Central memory CD4-positive, alpha-beta T cell (primary cell): Measurements from ENCODE around the gene PODXL.
"Not testable (repeated sequence)": the region's sequence is repeated elsewhere in the genome, so short reads cannot be mapped to it uniquely, and the experiment has no call there.

Experiments
- DNase-seq: peaks from one replicate; pipeline ENCODE4 v3.0.0; 2022

PODXL gene

DNA sequence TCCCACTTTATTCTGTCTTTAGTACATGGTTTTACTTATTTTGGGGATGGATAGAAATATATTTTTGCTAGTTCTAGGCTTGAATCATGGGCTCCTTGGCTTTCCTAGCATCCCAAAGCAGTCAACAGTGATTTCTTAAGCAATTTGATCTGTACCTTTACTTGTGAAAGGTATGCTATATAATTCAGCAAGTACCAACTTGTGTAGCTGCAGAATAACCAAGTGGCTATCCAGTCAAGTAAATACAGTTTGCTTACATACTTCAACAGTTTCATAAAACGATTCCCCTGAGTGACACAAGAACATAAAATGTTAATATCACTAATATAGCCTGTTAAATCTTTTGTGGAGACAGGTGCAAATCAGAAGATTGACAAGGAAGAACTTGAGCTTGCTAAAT is 67.2 kb downstream of the PODXL start:
- no peak for DNase-seq

DNA sequence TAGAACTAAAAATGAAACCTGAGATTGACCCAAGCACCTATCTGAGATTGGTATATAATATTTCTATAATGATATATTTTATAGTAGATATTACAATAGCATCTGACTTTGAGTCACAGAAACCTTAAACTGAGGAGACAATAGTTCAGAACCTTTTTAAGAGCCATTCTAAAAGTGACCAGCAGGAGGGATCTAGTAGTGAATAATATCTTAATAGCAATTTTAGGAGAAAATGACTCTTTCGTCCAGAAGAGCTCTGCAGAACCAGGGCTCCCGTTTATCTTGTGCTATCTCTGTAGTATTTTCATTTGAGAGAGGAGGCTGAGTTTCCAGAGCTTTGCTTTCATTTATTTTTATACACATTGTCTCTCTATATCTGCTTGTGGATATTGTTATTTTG is 68.1 kb downstream of the PODXL start:
- DNase-seq: no peak

DNA sequence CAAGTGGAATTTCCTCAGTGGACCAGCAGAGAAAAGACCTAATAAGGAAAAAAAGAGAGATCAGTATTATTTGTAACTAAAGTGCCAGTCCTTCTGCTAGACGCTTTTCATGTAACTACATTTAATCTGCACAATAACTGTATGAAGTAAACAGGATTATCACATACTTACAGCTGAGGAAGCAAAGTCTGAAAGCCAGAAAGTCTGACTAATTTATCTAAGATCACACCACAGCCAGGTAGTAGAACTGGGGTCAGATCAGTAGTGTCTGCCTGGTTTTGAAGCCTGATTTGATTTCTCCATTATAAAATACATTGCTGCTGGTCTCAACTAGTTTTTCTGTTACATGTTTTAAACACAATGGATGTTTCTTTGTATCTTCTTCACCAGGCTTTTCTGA is 69.2 kb downstream of the PODXL start:
- DNase-seq: no peak

DNA sequence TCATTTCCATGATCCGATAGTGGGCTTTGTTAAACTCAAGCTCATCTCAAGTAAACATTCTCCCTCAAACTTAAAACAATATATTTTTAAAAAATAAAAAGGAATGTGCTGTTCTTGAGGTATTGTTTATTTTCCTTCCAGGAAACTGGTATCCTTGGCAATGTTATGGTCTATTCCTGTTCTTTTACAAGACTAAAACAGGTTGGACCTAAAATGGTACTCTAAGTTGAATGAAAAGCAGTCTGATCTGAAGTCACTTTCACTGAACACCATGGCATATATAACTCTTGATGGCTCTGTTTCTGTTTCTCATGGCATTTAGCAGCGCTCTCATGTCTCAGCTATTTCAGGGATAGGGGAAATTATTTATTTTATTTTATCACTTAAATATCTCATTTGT is 70.1 kb downstream of the PODXL start:
- DNase-seq: no peak

DNA sequence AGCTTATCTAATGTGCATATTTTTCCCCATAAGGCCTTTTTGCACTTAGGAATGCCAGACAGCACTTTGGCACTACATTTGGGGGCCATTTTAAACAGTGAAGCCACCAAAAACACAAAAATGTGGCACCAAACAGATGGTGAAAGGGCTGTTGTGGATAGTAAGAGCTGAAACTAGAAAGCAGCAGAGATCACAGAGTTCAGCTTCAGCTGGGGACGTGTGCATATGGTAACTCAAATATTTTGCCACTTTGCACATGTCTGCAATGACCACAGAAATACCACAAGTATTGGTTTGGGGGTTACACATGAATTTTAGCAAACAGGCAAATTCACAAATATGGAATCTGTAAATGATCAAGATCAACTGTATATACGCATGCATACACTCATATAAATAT is 72.8 kb downstream of the PODXL start:
- no peak for DNase-seq

DNA sequence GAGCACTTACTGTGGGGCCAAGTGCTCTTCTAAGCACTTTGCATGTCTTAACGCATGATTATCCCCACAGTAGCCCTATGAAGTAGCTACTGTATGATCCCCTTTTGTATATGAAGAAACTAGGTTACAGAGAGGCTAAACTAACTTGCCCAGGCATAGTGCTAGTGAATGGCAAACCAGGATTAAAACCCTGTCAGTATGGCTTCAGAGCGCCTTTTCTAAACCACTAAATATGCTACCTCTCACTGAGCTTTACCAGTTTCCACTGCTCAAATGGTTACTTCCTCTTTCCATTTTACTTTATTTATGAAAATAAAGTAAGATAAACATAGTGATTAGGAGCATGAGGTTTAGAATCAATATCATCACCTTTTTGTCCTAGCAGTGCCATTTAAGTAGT is 73.6 kb downstream of the PODXL start:
- no peak for DNase-seq

DNA sequence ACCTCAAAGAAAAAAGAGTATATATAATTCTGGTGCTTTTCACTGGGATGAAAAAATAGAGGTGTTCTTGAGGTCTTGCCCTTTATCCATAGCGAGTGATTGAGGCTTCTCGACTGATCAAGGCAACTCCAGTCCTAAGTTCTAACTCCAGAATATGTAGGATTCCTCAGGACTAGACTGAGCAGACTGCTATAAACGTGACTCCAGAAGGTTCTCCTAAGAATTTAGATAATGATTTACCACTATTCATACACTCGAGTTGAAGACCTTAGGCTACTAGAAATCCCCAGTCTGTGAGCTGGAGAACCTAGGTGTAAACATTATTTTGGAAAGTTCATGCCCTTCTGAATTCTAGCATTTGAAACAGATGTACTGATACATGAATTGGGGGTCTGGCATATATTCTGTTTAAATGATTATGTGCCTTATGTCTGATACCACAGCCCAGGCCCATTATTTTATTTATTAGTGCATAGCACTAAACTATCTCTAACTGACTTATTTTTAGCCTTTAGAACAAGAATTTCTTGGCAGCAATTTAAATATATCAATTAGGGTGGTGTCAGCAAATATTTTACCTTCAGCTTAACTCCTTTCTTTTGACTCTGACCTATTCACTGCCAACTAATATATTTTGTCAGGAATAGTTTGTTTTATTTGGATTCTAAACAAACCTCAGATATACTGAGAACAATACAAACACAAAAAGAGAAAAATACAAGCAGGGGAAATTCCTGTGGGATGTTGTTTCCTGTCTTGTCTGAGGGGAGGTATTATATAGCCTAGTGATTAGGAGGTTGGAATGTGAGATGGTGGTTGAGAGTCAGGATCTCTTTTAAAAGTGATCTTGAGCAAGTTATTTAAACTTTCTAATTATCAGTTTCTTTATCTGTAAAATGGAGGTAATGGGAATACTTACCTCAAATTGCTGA is 75.8 kb downstream of the PODXL start:
- DNase-seq: no peak

DNA sequence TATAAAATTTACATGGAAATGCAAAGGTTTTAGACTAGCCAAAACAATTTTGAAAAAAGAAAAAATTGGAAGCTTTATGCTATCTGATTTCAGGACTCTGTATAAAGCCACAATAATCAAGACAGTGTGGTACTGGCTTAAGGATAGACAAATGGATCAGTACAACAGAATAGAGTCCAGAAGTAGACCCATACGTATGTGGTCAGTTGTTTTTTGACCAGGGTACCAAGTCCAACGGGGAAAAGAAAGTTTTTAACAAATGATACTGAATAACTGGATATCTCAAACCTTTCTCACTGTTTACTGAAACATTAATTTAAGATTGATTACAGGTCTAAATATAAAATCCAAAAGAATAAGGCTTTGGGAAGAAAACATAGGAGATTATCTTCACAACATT is 79.7 kb downstream of the PODXL start:
- DNase-seq: no peak

DNA sequence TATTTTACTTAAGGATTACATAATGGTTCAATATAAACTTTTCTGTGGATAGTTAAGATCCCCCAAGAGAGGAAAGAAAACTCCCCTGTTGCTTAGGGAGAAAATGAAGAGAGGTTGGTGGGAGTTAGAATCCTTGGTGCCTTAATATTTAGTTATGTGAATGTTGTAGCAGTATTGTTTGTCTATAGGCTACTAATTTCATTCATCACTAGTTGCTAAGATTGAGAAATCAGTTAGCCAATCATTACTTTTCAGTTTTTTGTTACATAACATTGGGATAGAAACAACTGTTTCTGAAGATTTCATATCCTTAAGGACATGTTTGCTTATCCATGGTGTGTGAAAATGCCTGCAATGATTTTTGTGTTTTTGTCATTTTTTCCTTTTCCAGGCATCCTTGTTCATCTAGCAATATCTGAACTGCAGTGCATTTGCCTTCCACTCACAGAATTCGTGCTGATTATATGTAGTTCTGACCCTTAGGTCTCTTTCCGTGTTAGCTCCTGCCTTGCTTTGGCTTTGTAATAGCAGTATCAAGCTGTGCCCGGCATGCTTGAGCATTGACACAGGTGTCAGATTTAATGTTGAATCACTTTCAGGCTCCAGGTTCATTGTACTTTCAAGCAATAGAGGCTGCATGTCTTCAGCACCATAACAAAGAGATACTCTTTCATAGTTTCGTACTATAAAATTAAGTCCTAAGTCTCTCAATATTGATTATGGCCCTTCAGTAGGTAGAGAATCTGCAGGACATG is 85.0 kb downstream of the PODXL start:
- no peak for DNase-seq

DNA sequence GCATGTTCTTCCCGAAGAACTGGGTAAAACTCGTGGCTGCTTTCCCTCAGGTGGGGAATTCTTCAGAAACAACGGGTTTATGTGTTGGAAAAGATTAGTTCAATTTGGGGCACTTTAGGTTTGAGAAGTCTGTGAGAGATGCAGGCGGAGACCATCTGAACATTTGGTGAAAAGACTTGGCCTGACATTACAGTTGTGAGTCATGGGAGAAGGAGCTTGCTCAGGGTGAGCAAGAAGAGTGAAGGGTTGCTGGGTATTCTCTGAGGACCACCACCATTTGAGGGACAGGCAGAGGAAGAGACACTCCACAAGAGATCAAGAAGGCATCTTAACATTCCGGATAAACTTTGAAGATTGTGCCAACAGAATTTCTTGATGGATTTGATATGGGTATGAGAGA is 88.6 kb downstream of the PODXL start:
- no peak for DNase-seq

DNA sequence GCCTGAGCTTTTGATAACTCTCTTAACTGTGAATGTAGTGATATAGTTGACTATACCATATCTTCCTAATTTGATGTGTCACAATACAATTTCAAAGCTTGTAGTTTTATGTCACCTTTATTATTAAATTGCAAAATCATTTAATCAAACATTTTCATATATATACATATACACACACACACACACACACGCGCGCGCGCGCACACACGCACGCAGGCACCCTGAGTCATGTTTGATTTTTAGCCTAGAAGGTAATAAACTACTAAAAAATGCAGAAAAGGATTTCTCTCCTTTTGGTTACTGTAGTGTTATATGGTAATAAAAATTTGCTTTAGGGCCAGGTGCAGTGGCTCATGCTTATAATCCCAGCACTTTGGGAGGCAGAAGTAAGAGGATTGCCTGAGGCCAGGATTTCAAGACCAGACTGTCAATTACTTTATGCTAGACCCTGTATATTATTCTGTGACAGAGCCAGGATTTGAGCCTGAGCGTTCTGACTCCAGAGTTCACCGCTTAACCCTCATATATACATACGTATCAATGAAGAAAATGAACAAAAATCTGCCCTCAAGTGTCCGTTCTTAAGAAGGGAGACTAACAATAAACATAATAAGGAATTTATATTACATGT is 89.6 kb downstream of the PODXL start:
- no peak for DNase-seq

DNA sequence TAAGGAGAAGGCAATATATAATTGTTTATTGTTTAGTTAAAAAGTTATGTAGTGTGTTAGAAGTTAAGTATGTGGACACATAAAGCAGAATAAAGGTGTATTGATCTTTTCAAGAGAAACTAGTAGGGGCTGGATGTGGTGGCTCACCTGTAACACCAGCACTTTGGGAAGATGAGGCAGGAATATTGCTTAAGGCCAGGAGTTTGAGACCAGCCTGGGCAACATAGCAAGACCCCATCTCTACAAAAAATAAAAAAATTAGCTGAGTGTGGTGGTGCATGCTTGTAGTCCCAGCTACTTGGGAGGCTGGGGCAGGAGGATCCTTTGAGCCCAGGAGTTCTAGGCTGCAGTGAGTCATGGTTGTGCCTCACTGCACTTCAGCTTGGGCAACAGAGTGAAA is 93.7 kb downstream of the PODXL start:
- DNase-seq: not testable (repeated sequence)

DNA sequence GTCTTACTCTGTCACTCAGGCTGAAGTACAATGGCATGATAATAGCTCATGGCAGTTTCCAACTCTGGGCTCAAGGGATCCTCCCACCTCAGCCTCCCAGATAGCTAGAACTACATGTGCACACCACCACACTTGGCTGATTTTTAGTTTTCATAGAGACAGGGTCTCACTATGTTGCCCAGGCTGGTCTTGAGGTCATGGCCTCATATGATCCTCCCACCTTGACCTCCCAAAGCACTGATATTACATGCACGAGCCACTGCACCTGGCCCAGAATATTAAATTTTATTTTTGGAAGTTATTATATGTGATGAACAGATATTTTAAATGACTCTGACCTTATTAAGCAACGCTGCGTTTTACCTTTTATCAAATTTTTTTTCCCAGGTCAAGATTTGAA is 94.4 kb downstream of the PODXL start:
- DNase-seq: no peak

DNA sequence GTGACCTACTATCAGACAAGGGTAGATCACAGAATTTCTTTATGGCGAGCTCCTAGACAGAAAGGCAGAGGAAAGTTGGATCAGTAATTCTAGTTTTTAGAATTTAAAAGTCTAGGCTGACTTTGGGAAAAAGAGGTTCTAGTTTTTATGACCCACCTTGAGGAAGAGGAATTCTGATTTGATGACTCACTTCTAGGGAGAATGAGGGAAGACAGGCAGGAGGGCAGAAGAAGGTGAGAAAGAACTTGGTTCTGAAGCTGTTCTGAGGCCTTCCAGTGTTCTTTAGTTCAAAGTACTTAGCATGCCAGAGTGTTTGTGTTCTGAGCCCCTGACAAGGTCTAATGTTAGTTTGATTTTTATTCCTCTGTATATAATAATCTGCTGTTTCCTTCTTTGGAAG is 97.2 kb downstream of the PODXL start:
- DNase-seq: no peak

DNA sequence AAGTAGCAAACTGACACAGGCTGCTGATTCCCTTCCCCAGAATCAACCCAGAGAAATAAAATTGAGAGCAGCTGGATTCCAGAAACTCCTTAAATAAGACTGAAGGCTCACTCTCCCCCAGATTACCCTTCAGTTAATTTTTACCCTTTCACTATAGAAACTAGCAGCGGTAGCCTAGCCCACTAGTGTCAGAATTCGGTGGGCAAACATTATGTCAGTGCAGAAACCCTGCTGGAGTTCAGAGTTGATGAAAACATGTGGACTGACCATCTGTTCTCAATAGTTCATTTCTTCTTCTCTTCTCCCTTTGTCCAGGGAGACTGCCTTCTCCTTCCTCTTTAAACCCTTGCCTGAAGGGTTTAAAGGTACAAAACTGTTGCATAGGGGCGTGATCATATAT is 100.1 kb downstream of the PODXL start:
- no peak for DNase-seq

DNA sequence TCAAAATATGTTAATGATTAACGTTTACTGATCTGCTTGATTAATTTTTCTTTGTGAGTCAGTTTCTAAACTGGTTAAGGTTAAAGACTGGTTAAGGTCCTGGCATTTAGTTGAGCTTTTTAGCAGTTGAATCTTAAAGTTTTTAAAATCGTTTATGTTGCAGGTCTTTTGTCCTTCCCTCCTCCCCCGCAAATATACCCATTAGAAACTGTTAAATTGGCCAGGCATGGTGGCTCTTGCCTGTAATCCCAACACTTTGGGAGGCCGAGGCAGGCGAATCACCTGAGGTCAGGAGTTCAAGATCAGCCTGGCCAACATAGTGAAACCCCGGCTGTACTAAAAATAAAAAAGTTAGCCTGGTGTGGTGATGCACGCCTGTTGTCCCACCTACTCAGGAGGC is 100.9 kb downstream of the PODXL start:
- DNase-seq: no peak

DNA sequence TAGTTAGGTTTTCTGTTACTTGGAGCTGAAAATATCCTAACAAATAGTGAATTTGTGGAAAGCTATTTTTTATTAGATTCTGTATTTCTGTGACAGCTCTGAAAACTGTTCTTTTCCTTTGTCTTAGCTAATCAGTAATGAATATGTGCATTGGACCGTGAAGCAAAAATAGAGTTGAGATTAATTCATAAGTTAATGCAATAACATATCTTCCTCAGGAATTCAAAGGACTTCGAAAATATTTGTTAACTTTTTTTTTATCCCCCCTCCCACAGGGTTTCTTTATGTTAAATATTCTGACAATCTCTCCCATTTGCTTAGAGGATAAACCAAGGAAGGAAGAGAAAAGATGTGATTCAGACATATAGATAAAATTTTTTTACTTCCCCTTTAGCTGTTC is 101.4 kb downstream of the PODXL start:
- no peak for DNase-seq

DNA sequence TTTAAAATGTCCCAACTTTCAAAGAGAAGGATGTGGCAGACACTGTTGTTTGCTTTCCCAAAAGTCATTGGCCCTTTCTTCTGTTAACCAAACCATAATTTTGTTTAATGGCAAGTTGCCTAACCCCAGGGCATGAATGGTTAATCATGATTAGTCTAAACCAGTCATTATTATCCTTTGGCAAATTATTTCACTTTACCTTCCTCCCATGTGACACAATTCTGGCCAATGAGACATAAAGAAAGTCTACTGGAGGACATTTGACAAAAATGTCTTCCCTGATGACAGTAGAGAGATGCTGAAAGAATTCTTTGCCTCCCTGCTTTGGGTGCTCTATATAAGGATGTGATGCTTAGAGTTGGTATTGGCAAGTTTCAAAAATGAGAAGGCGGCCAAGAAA is 101.9 kb downstream of the PODXL start:
- DNase-seq: no peak
